DMS114 treated with DMSO at 0.1 percent for 48 hours (cell line): ENCODE measurements around the gene VPS72.
"Not testable (repeated sequence)": the region's sequence is repeated elsewhere in the genome, so short reads cannot be mapped to it uniquely, and the experiment has no call there.

Experiments used
- DNase-seq: peaks from one replicate; lab custom pipeline; 2025; ENCODE audit not compliant: unreplicated experiment; lab: John Stamatoyannopoulos, UW

Gene VPS72

GRCh38 chr1:151188667-151189066, 1.3 kb downstream of the VPS72 start:
- DNase-seq = not testable (repeated sequence)

- DNase-seq = no peak
Measured at GRCh38 chr1:151187205-151187604, 2.8 kb downstream of the VPS72 start.

GRCh38 chr1:151184211-151184610, 5.8 kb downstream of the VPS72 start:
- DNase-seq = no peak

GRCh38 chr1:151176514-151177045, 13.4 kb downstream of the VPS72 start:
- no peak for DNase-seq

GRCh38 chr1:151175863-151176262, 14.1 kb downstream of the VPS72 start, which contains the start of gene TMOD4:
TMOD4 (minus strand) TSS chr1:151175981; CDS start chr1:151174875, 1,106 bp downstream.
- DNase-seq = peak; percentile 66

- no peak for DNase-seq
Measured at GRCh38 chr1:151175041-151175741, 14.8 kb downstream of the VPS72 start.

- DNase-seq = no peak
Measured at GRCh38 chr1:151171190-151171589, 18.8 kb downstream of the VPS72 start.

GRCh38 chr1:151167116-151167515, 22.9 kb downstream of the VPS72 start:
- no peak for DNase-seq

GRCh38 chr1:151166505-151166956, 23.5 kb downstream of the VPS72 start:
- no peak for DNase-seq

- DNase-seq = peak; percentile 99
Measured at GRCh38 chr1:151165738-151166504, 24.1 kb downstream of the VPS72 start, which contains the start of the genes LYSMD1 and SCNM1. LYSMD1 (minus strand) TSS chr1:151165902; CDS start chr1:151165258, 644 bp downstream. SCNM1 (plus strand) TSS chr1:151166144; CDS start chr1:151166153, 9 bp downstream.

GRCh38 chr1:151165281-151165737, 24.7 kb downstream of the VPS72 start:
- peak; percentile 51 for DNase-seq

GRCh38 chr1:151164732-151165280, 25.2 kb downstream of the VPS72 start:
- DNase-seq = no peak

GRCh38 chr1:151159373-151159772, 30.6 kb downstream of the VPS72 start:
- no peak for DNase-seq

- no peak for DNase-seq
Measured at GRCh38 chr1:151158751-151159251, 31.2 kb downstream of the VPS72 start.

- DNase-seq = no peak
Measured at GRCh38 chr1:151158326-151158725, 31.7 kb downstream of the VPS72 start.

- no peak for DNase-seq
Measured at GRCh38 chr1:151157067-151157531, 32.9 kb downstream of the VPS72 start.

GRCh38 chr1:151156515-151156819, 33.5 kb downstream of the VPS72 start, which contains the start of gene TNFAIP8L2:
TNFAIP8L2 (plus strand) TSS chr1:151156649; CDS start chr1:151158698, 2,049 bp downstream.
- DNase-seq = no peak

GRCh38 chr1:151147665-151148064, 42.3 kb downstream of the VPS72 start:
- DNase-seq = no peak

GRCh38 chr1:151147132-151147503, 42.9 kb downstream of the VPS72 start:
- DNase-seq = no peak

GRCh38 chr1:151146412-151147131, 43.4 kb downstream of the VPS72 start, which contains the start of gene SEMA6C:
SEMA6C (minus strand) TSS chr1:151146631; CDS start chr1:151142621, 4,010 bp downstream.
- DNase-seq = peak; percentile 94
